Mesothelial cell of epicardium (in vitro differentiated cells): ENCODE results near the gene CHPF2. TPM values are rescaled to one million over a fixed set of nuclear protein-coding genes. Genes with fewer than 3 reads are reported as not detected.
A peak's percentile ranks its signal among the peaks of the same experiment; 100 is the strongest.

Source experiments
- DNase-seq, 2 experiments: peaks; one replicate each; pipeline ENCODE4 v3.0.0; 2021; ENCODE audit warnings: low spot score in 2 of 2; ENCODE audit not compliant: unreplicated experiment in 2 of 2
- H3K27ac Mint-ChIP-seq: 2 replicates; pipeline ENCODE4 v1.8.0; 2021; ENCODE audit warnings: mixed read lengths
- H3K27me3 Mint-ChIP-seq: 2 replicates; pipeline ENCODE4 v1.8.0; 2021; ENCODE audit warnings: low read depth, mixed read lengths
- H3K36me3 Mint-ChIP-seq: 2 replicates; pipeline ENCODE4 v1.8.0; 2021; ENCODE audit warnings: mixed read lengths
- H3K4me1 Mint-ChIP-seq: 2 replicates; pipeline ENCODE4 v1.8.0; 2021; ENCODE audit warnings: mixed read lengths
- H3K4me3 Mint-ChIP-seq: 2 replicates; pipeline ENCODE4 v1.8.0; 2021; ENCODE audit warnings: mild to moderate bottlenecking, moderate library complexity, mixed read lengths
- H3K9me3 Mint-ChIP-seq: 2 replicates; pipeline ENCODE4 v1.8.0; 2021; ENCODE audit warnings: mixed read lengths
- total RNA-seq: library from RNA; stranded (reverse); gene quantifications from 3 replicates; pipeline ENCODE4 v1.2.1, GENCODE V29; 2021
- TF ChIP-seq, protein P1 (sequence below): fragments of 200-600 bp; sonication (generic); IDR thresholded peaks from one replicate; pipeline ENCODE4 v1.5.0; 2021; ENCODE audit warnings: antibody characterized with exemption; ENCODE audit not compliant: unreplicated experiment

CHPF2 gene
- total RNA-seq, 1 donor from 2014 or later, result 56.2 TPM

DNA sequence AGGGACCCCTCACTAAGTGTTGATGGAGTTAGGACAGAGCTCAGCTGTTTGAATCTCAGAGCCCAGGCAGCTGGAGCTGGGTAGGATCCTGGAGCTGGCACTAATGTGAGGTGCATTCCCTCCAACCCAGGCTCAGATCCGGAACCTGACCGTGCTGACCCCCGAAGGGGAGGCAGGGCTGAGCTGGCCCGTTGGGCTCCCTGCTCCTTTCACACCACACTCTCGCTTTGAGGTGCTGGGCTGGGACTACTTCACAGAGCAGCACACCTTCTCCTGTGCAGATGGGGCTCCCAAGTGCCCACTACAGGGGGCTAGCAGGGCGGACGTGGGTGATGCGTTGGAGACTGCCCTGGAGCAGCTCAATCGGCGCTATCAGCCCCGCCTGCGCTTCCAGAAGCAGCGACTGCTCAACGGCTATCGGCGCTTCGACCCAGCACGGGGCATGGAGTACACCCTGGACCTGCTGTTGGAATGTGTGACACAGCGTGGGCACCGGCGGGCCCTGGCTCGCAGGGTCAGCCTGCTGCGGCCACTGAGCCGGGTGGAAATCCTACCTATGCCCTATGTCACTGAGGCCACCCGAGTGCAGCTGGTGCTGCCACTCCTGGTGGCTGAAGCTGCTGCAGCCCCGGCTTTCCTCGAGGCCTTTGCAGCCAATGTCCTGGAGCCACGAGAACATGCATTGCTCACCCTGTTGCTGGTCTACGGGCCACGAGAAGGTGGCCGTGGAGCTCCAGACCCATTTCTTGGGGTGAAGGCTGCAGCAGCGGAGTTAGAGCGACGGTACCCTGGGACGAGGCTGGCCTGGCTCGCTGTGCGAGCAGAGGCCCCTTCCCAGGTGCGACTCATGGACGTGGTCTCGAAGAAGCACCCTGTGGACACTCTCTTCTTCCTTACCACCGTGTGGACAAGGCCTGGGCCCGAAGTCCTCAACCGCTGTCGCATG, 5.2 kb downstream of the CHPF2 start:
- Mint-ChIP-seq H3K27me3 (no peaks in the 10 kb centered on the region), H3K4me3 (no peak overlapping the region), H3K27ac (no peak overlapping the region), H3K4me1 (peaks cover 13% of the 10 kb centered on the region), H3K36me3 (peaks cover 10% of the 10 kb centered on the region), H3K9me3 (no peaks in the 10 kb centered on the region)
- TF ChIP-seq, protein P1, sequence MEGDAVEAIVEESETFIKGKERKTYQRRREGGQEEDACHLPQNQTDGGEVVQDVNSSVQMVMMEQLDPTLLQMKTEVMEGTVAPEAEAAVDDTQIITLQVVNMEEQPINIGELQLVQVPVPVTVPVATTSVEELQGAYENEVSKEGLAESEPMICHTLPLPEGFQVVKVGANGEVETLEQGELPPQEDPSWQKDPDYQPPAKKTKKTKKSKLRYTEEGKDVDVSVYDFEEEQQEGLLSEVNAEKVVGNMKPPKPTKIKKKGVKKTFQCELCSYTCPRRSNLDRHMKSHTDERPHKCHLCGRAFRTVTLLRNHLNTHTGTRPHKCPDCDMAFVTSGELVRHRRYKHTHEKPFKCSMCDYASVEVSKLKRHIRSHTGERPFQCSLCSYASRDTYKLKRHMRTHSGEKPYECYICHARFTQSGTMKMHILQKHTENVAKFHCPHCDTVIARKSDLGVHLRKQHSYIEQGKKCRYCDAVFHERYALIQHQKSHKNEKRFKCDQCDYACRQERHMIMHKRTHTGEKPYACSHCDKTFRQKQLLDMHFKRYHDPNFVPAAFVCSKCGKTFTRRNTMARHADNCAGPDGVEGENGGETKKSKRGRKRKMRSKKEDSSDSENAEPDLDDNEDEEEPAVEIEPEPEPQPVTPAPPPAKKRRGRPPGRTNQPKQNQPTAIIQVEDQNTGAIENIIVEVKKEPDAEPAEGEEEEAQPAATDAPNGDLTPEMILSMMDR, result no peak
- no peak for DNase-seq

DNA sequence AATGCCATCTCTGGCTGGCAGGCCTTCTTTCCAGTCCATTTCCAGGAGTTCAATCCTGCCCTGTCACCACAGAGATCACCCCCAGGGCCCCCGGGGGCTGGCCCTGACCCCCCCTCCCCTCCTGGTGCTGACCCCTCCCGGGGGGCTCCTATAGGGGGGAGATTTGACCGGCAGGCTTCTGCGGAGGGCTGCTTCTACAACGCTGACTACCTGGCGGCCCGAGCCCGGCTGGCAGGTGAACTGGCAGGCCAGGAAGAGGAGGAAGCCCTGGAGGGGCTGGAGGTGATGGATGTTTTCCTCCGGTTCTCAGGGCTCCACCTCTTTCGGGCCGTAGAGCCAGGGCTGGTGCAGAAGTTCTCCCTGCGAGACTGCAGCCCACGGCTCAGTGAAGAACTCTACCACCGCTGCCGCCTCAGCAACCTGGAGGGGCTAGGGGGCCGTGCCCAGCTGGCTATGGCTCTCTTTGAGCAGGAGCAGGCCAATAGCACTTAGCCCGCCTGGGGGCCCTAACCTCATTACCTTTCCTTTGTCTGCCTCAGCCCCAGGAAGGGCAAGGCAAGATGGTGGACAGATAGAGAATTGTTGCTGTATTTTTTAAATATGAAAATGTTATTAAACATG, 6.0 kb downstream of the CHPF2 start:
- H3K27me3 Mint-ChIP-seq, result no peaks in the 10 kb centered on the region
- H3K27ac Mint-ChIP-seq, result no peak overlapping the region
- TF ChIP-seq, protein P1, result no peak
- no peaks in the 10 kb centered on the region for H3K9me3 Mint-ChIP-seq
- H3K36me3 Mint-ChIP-seq, result peaks cover 10% of the 10 kb centered on the region
- no peak overlapping the region for H3K4me3 Mint-ChIP-seq
- peaks cover 9% of the 10 kb centered on the region for H3K4me1 Mint-ChIP-seq
- DNase-seq, result no peak

DNA sequence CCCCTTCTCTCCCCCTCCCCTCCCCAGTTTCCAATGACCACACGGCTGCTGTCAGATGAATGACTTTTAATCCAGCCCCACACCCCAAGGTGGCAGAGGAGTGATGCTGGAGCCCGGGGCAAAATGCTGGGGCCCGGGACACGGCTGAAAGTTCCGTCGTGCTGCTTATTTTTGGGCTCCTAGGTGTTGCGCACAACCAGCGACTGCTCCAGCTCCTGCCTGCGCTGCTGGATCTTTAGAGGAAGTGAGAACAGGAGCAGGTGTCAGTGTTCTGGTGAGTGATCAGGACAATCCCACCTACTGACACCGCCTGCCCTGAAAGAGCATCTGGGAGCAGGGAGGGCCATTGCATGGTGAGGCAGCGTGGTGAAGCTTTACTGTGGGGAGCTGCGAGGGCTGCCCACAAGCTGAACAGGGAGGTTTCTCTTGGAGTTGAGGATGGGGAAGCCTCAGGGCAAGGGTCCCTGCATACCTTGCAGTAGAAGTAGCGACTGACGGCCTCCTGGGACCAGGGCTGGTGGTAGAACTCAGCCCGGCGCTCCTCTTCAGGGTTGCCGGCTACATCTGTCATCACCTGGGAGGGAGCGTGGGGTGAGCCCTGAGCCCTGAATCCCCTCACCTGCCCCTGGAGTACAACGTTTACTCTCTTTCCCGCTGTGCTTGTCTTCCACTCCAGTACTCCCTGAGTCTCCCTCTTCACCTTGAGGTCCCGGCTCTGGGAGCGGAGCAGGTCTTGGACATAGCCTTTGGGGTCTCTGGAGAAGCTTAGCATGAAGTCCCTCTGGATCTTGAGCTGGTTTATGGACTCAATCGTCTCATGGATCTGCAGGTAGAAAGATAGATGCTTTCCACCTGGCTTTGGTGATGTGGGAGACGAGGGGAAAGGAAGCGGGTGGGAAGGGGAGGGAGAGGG, 6.9 kb downstream of the CHPF2 start:
- no peak for DNase-seq
- H3K36me3 Mint-ChIP-seq, result peaks cover 10% of the 10 kb centered on the region
- TF ChIP-seq, protein P1, result no peak
- H3K4me1 Mint-ChIP-seq, result peaks cover 5% of the 10 kb centered on the region
- H3K4me3 Mint-ChIP-seq, result no peak overlapping the region
- H3K27me3 Mint-ChIP-seq, result no peaks in the 10 kb centered on the region
- H3K27ac Mint-ChIP-seq, result no peak overlapping the region
- H3K9me3 Mint-ChIP-seq, result no peaks in the 10 kb centered on the region

DNA sequence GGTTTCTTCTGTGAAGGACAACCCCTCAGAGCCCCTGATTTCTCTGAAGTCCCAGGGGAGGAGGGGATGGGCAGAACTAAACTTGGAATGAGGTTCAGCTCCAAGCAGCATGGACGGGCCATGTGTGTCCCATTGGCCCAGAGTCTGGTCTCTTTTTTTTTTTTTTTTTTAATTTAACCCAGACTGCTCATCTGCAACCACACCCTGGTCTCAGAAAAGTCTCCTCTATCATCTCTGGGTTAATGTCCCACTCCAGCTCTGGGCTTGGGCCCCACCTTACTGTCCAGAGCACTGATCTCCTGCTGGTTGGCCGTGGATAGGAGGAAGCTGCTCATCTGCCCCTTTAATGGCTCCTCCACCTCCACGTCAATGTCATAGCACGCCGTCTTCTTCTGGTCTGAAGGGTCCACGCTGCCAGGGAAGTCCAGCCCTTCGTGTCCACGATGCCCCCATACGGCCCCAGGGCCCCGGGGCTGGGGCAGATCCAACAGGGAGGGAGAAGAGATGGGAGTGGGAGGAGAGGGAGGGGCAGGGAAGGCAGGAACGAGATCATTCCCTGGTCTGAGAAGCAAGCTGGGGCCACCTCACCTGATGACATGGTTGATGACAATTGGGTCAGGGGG, 7.7 kb downstream of the CHPF2 start:
- Mint-ChIP-seq H3K9me3 (no peaks in the 10 kb centered on the region), H3K27ac (peak overlapping the region; percentile 50)

More for the DNA sequence above, 7.7 kb downstream of the CHPF2 start:
- no peak for DNase-seq
- Mint-ChIP-seq H3K27me3 (no peaks in the 10 kb centered on the region), H3K4me3 (no peak overlapping the region), H3K4me1 (peaks cover 10% of the 10 kb centered on the region), H3K36me3 (peaks cover 10% of the 10 kb centered on the region)
- TF ChIP-seq, protein P1, result no peak
